Peyer's patch (tissue), 4 donors: ENCODE data around the gene ITSN2.

Experiments used
- CTCF ChIP-seq, 6 experiments: fragments of 450-650 bp in 4 of 6; fragments of 200-600 bp in 2 of 6; sonication (generic) in 1 of 6; IDR thresholded peaks; one replicate each; pipeline ENCODE4 v1.5.1; 2017 to 2019; ENCODE audit warnings: antibody characterized with exemption in 6 of 6, mild to moderate bottlenecking in 3 of 6, moderate library complexity in 1 of 6
- POLR2A ChIP-seq, 2 donors: fragments of 450-650 bp; IDR thresholded peaks; one replicate each; pipeline ENCODE4 v1.5.1; 2017; ENCODE audit warnings: antibody characterized with exemption in 2 of 2, mild to moderate bottlenecking in 2 of 2, moderate library complexity in 2 of 2

GRCh38 chr2:24222946-24223345 lies 137.4 kb downstream of the ITSN2 start:
- TF ChIP-seq POLR2A (IDR thresholded peaks at IDR 0.05) (no peak), CTCF (IDR thresholded peaks at IDR 0.05) (no peak)
